ENCODE data around the gene CHCHD4. TPM values are rescaled to one million over a fixed set of nuclear protein-coding genes. Genes with fewer than 3 reads are reported as not detected.

Gene CHCHD4
- total and polyA plus RNA-seq, 2 of the 8 experiments (the other 6 are each of a cell fraction or from before 2014, with no cell fraction given), result 15.0 to 22.3 TPM

- Histone ChIP-seq H3K79me1 (ENCODE audit: low read depth, low read length) (no peaks in the 10 kb centered on the region), H2AFZ (ENCODE audit: low read length) (no peak overlapping the region), H3K14ac (ENCODE audit: insufficient read length) (no peak overlapping the region), H4K8ac (ENCODE audit: extremely low read depth, insufficient read depth, low read length) (no peak overlapping the region), H2BK5ac (ENCODE audit: low read depth, low read length) (no peak overlapping the region), H3K9ac (replicated peaks in 1 of 4; ENCODE audit: extremely low read depth in 1 of 4, low read depth in 3 of 4, low read length in 3 of 4) (no peak overlapping the region), H3K4me1 (replicated peaks in 1 of 4; ENCODE audit: control insufficient read depth in 3 of 4, insufficient read depth in 4 of 4, low read length in 3 of 4) (no peaks in the 10 kb centered on the region; a peak in 2 of 7 replicates), H2BK20ac (ENCODE audit: low read length) (no peak overlapping the region), H3K9me3 (ENCODE audit: insufficient read depth in 2 of 2, low read depth in 1 of 2, low read length in 1 of 2) (no peaks in the 10 kb centered on the region), H2BK12ac (ENCODE audit: low read depth, low read length) (no peak overlapping the region), H3K18ac (ENCODE audit: extremely low read depth, low read length) (no peak overlapping the region), H3K56ac (replicated peaks; ENCODE audit: insufficient read length, low read depth, low read length) (no peak overlapping the region), H2AK5ac (ENCODE audit: low read depth, low read length) (no peak overlapping the region), H4K91ac (replicated peaks; ENCODE audit: insufficient read length, low read length) (no peak overlapping the region), H4K5ac (ENCODE audit: insufficient read length, low read depth, low read length) (no peak overlapping the region), H3K27ac (ENCODE audit: low read depth, low read length) (no peak overlapping the region), H2BK15ac (ENCODE audit: low read length) (no peak overlapping the region), H3K27me3 (replicated peaks in 1 of 4; ENCODE audit: control insufficient read depth in 3 of 4, extremely low read depth in 1 of 4, insufficient read depth in 3 of 4, low read length in 3 of 4) (no peaks in the 10 kb centered on the region), H2BK120ac (replicated peaks; ENCODE audit: low read depth, low read length) (no peak overlapping the region), H4K20me1 (replicated peaks in 1 of 2; ENCODE audit: control insufficient read depth in 1 of 2, insufficient read depth in 2 of 2, low read length in 2 of 2) (peaks cover 2 to 12% of the 10 kb centered on the region in 2 experiments), H3K4me3 (ENCODE audit: extremely low read depth in 1 of 4, insufficient read depth in 2 of 4, low read depth in 3 of 4, low read length in 4 of 4) (no peak overlapping the region), H3K23me2 (ENCODE audit: low read depth, low read length) (no peaks in the 10 kb centered on the region), H3K4ac (replicated peaks; ENCODE audit: insufficient read length, low read depth, low read length) (no peak overlapping the region), H3K4me2 (ENCODE audit: insufficient read depth in 1 of 2, low read depth in 2 of 2, low read length in 2 of 2) (no peak overlapping the region), H3K79me2 (ENCODE audit: control insufficient read depth in 1 of 2, insufficient read depth in 2 of 2, low read length in 2 of 2) (no peaks in the 10 kb centered on the region), H3K23ac (ENCODE audit: insufficient read length) (no peak overlapping the region), H3K36me3 (ENCODE audit: control insufficient read depth in 2 of 4, insufficient read depth in 4 of 4, low read length in 3 of 4) (peaks cover 0 to 16% (median 10%) of the 10 kb centered on the region in 4 experiments; a peak in 5 of 8 replicates)
- WGBS, 2 experiments (ENCODE audit: extremely low coverage in 1 of 2, insufficient coverage in 1 of 2, insufficient read length in 1 of 2, insufficient replicate concordance in 2 of 2, low coverage in 1 of 2, low lambda C conversion rate in 2 of 2, missing lambda C conversion rate in 1 of 2), result 98% methylated on average over 4 of the region's 5 CpGs; no CpG with 5 or more reads in 1 of the 2 experiments
- TF ChIP-seq MAX (IDR thresholded peaks at IDR 0.05), result no peak
- TF ChIP-seq, protein P1, sequence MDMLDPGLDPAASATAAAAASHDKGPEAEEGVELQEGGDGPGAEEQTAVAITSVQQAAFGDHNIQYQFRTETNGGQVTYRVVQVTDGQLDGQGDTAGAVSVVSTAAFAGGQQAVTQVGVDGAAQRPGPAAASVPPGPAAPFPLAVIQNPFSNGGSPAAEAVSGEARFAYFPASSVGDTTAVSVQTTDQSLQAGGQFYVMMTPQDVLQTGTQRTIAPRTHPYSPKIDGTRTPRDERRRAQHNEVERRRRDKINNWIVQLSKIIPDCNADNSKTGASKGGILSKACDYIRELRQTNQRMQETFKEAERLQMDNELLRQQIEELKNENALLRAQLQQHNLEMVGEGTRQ (IDR thresholded peaks at IDR 0.05; ENCODE audit: low read length), result no peak
- TF ChIP-seq CTCF (IDR thresholded peaks at IDR 0.05; ENCODE audit: control extremely low read depth in 1 of 3, insufficient read depth in 1 of 3, low read depth in 1 of 3, low read length in 3 of 3), result no peak
- TF ChIP-seq BRCA1 (IDR thresholded peaks at IDR 0.05; ENCODE audit: low read depth, low read length), result no peak
- no peak for TF ChIP-seq EGR1 (IDR thresholded peaks at IDR 0.05; ENCODE audit: borderline replicate concordance, low read depth, low read length)
- TF ChIP-seq HDAC6 (IDR thresholded peaks at IDR 0.05; ENCODE audit: low read depth, low read length), result no peak
- no peak for TF ChIP-seq RFX5 (IDR thresholded peaks at IDR 0.05; ENCODE audit: borderline replicate concordance, low read depth, low read length)
- ChIA-PET POLR2A (ENCODE audit: partially characterized antibody) (interaction anchor here (6.2 kb wide), 1 partner anchor 15 kb away, joined by 32 read pairs; the partner anchor contains the start of genes CHCHD4 and TMEM43), CTCF (ENCODE audit: partially characterized antibody) (interaction anchor here (0.9 to 1.2 kb wide), 2 partner anchors 9 to 244 kb away, joined by 3 read pairs; no protein-coding TSS in a partner anchor)
- no peak for DNase-seq (ENCODE audit: low read depth in 1 of 2, low spot score in 2 of 2)
- no peak for FAIRE-seq
Observed at GRCh38 chr3:14139771-14140170, 15.1 kb upstream of the CHCHD4 start.

Measured in H1 (cell line).